ENCODE results near the gene CDYL2. TPM values are rescaled to one million over a fixed set of nuclear protein-coding genes. Genes with fewer than 3 reads are reported as not detected.

Gene CDYL2
- total RNA-seq, 2 experiments from 2014 or later: 24.5 to 27.8 TPM

DNA sequence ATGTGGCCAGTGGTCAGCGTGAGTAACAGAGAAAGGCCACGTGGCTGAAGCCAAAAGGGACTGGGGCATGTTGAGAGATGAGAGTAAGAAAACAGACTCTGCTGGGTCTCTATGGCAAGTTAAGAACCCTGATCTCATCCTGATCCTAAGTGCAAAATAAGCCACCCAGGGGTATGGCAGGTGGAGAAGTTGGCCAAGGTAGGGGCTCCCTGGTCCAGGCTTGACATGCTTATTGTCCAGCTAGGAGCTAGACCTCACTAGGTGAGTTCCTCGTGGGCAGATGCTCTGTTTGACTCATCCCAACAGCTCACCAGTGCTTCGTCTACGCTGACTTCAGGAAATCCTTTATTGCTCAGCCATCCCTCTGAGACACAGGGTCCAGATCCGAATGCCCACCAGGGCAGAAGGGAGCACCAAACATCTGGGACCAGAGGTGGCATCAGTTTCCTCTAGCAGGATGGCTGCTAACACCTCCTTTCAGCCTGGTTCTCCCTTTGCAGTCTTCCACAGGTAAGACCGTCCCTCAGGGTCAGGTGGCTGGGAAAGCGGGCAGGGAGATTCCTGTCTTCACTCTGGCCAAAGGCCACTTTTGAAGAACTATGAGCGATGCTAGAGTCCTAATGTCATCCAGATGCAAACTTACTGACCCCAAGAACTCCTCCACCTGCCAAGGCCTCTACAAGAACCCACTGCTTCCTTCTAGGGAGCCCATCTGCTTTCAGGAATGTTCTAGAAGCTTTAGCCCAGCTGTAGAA lies 99.5 kb downstream of the CDYL2 start:
- Mint-ChIP-seq H3K4me1 (peaks cover 2% of the 10 kb centered on the region), H3K27ac (no peak overlapping the region)
- POLR2A ChIA-PET: no interaction called here

GRCh38 chr16:80703131-80704071 lies 101.0 kb downstream of the CDYL2 start:
- POLR2A ChIA-PET: no interaction called here
- ATAC-seq (ENCODE audit: low read depth): no peak
- H3K27ac Mint-ChIP-seq: no peak overlapping the region
- peaks cover 5% of the 10 kb centered on the region for H3K36me3 Mint-ChIP-seq
- DNase-seq: no peak
- H3K27me3 Mint-ChIP-seq: no peaks in the 10 kb centered on the region
- no peak overlapping the region for H3K4me3 Mint-ChIP-seq
- H3K9me3 Mint-ChIP-seq: peaks cover 5% of the 10 kb centered on the region
- H3K4me1 Mint-ChIP-seq: peaks cover 6% of the 10 kb centered on the region

More for the DNA sequence above, 99.5 kb downstream of the CDYL2 start:
- Mint-ChIP-seq H3K4me3 (no peak overlapping the region), H3K27me3 (no peaks in the 10 kb centered on the region), H3K9me3 (peaks cover 2% of the 10 kb centered on the region), H3K36me3 (peaks cover 2% of the 10 kb centered on the region)
- no peak for ATAC-seq (ENCODE audit: low read depth)
- no peak for DNase-seq

DNA sequence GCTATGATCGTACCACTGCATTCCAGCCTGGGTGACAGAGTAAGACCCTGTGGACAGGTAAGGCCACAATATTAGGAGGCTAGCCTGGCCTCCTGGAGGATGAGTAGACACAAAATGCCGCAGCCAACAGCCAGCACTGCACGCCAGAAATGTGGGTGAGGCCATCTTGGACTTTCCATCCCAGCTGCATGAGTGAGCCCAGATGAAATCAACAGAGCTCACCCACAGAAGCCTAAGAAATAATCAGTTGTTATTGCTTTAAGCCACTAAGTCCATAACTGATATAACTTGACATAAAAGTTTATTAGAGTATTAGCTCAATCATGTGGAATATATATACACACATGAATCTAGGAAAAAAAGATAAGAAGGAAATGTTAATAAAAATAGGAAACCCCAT lies 101.7 kb downstream of the CDYL2 start:
- no peaks in the 10 kb centered on the region for H3K27me3 Mint-ChIP-seq
- peaks cover 3% of the 10 kb centered on the region for H3K9me3 Mint-ChIP-seq
- peaks cover 8% of the 10 kb centered on the region for H3K4me1 Mint-ChIP-seq
- POLR2A ChIA-PET: no interaction called here
- no peak overlapping the region for H3K4me3 Mint-ChIP-seq
- H3K36me3 Mint-ChIP-seq: peaks cover 5% of the 10 kb centered on the region
- ATAC-seq (ENCODE audit: low read depth) (no peak), DNase-seq (no peak)
- no peak overlapping the region for H3K27ac Mint-ChIP-seq

GRCh38 chr16:80700558-80700957 lies 103.8 kb downstream of the CDYL2 start:
- POLR2A ChIA-PET: no interaction called here
- H3K27ac Mint-ChIP-seq: no peak overlapping the region
- peaks cover 7% of the 10 kb centered on the region for H3K36me3 Mint-ChIP-seq
- H3K9me3 Mint-ChIP-seq: peaks cover 3% of the 10 kb centered on the region
- DNase-seq (no peak), ATAC-seq (ENCODE audit: low read depth) (no peak)
- peaks cover 8% of the 10 kb centered on the region for H3K4me1 Mint-ChIP-seq
- no peaks in the 10 kb centered on the region for H3K27me3 Mint-ChIP-seq
- H3K4me3 Mint-ChIP-seq: no peak overlapping the region

GRCh38 chr16:80695020-80695419 lies 109.4 kb downstream of the CDYL2 start:
- ATAC-seq (ENCODE audit: low read depth) (no peak), DNase-seq (no peak)
- Mint-ChIP-seq H3K36me3 (peaks cover 7% of the 10 kb centered on the region), H3K27ac (no peak overlapping the region), H3K4me3 (no peak overlapping the region), H3K27me3 (no peaks in the 10 kb centered on the region), H3K9me3 (peaks cover 4% of the 10 kb centered on the region), H3K4me1 (peaks cover 14% of the 10 kb centered on the region)
- POLR2A ChIA-PET: no interaction called here

GRCh38 chr16:80693553-80693952 lies 110.8 kb downstream of the CDYL2 start:
- Mint-ChIP-seq H3K4me1 (peaks cover 11% of the 10 kb centered on the region), H3K27ac (no peak overlapping the region), H3K4me3 (no peak overlapping the region), H3K9me3 (peaks cover 2% of the 10 kb centered on the region), H3K36me3 (peaks cover 4% of the 10 kb centered on the region), H3K27me3 (no peaks in the 10 kb centered on the region)
- DNase-seq (no peak), ATAC-seq (ENCODE audit: low read depth) (no peak)
- POLR2A ChIA-PET: no interaction called here

GRCh38 chr16:80692270-80692669 lies 112.1 kb downstream of the CDYL2 start:
- Mint-ChIP-seq H3K27ac (no peak overlapping the region), H3K27me3 (peaks cover 2% of the 10 kb centered on the region), H3K4me1 (peaks cover 8% of the 10 kb centered on the region), H3K36me3 (peaks cover 2% of the 10 kb centered on the region), H3K4me3 (no peak overlapping the region), H3K9me3 (peaks cover 3% of the 10 kb centered on the region)
- no peak for DNase-seq
- POLR2A ChIA-PET: no interaction called here
- ATAC-seq (ENCODE audit: low read depth): no peak

DNA sequence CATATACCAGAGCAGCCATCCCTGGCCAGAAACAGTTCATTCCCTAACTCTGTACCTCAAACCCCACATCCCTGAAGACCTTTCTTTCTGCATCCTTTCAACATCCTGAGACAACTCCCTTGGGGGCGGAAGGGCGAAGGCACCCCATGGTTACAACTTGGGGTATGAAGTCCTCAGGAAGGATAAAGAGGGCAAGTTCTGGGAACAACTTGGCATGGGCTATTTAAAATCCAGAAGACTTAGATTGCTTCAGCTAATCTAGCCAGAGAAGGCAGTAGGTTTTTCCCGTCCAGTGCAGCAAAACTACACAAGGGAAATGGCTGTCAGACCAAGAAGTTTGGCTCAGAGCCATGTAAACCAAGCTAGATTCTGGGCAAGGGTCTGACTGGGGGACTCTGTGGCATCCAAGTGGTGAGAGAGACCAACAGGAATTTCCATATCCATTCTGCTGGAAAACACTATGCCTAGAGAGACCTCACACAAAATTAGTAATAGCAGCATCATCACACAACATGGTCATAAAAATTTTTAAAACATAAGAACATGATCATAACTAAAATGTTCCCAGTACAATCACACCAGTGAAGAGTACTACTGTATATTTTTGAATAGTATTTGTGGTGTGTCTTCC lies 113.2 kb downstream of the CDYL2 start:
- DNase-seq (no peak), ATAC-seq (ENCODE audit: low read depth) (no peak)
- H3K27ac Mint-ChIP-seq: no peak overlapping the region
- peaks cover 3% of the 10 kb centered on the region for H3K9me3 Mint-ChIP-seq
- POLR2A ChIA-PET: no interaction called here
- no peak overlapping the region for H3K4me3 Mint-ChIP-seq
- no peaks in the 10 kb centered on the region for H3K36me3 Mint-ChIP-seq
- peaks cover 8% of the 10 kb centered on the region for H3K4me1 Mint-ChIP-seq
- H3K27me3 Mint-ChIP-seq: peaks cover 2% of the 10 kb centered on the region

DNA sequence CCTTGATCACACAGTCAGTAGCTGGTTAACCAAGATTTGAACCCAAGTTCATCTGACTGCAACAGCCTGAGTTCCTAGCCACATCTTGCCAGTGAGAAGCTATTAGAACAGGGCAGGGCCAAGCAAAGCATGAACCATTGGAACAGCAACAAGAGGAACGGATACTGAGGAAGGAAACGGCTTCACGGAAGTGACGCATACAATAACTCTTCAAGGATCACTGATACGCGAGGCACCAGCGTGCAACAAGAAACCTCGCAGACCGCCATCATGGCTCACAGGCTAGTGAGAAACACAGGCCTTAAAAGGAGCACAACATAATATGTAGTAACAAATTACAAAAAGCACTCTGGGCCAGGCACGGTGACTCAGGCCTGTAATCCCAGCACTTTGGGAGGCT lies 114.9 kb downstream of the CDYL2 start:
- POLR2A ChIA-PET: no interaction called here
- Mint-ChIP-seq H3K9me3 (peaks cover 3% of the 10 kb centered on the region), H3K27ac (no peak overlapping the region), H3K4me1 (peaks cover 8% of the 10 kb centered on the region), H3K4me3 (no peak overlapping the region), H3K36me3 (no peaks in the 10 kb centered on the region), H3K27me3 (peaks cover 2% of the 10 kb centered on the region)
- no peak for ATAC-seq (ENCODE audit: low read depth)
- no peak for DNase-seq

GRCh38 chr16:80687606-80688005 lies 116.8 kb downstream of the CDYL2 start:
- ATAC-seq (ENCODE audit: low read depth) (no peak), DNase-seq (no peak)
- Mint-ChIP-seq H3K4me1 (peaks cover 2% of the 10 kb centered on the region), H3K27me3 (peaks cover 2% of the 10 kb centered on the region), H3K27ac (no peak overlapping the region), H3K36me3 (no peaks in the 10 kb centered on the region), H3K4me3 (no peak overlapping the region), H3K9me3 (peaks cover 3% of the 10 kb centered on the region)
- POLR2A ChIA-PET: no interaction called here

DNA sequence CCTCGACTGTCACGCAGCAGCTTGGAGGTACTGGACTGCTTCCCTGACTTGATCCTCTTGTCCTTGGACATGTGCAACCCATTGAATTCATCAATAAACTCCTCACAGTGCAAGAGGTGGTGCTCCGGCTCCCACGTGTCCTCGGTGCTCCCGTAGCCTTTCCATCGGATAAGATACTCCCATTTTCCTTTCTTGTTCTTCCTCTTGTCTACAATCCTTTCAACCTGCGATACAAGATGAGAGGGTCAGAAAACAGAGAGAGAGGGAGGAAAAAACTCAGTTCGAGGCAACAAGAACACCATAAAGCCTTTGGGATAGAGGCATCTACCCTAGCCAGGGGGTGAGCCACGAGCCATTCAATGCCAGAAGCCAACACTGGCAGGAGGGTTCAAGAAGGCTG lies 119.5 kb downstream of the CDYL2 start:
- no peak overlapping the region for H3K4me3 Mint-ChIP-seq
- no peaks in the 10 kb centered on the region for H3K4me1 Mint-ChIP-seq
- H3K27ac Mint-ChIP-seq: no peak overlapping the region
- ATAC-seq (ENCODE audit: low read depth): no peak
- POLR2A ChIA-PET: no interaction called here
- no peak for DNase-seq
- H3K36me3 Mint-ChIP-seq: peaks cover 3% of the 10 kb centered on the region
- H3K9me3 Mint-ChIP-seq: peaks cover 2% of the 10 kb centered on the region
- H3K27me3 Mint-ChIP-seq: peaks cover 2% of the 10 kb centered on the region

- no peak for ATAC-seq (ENCODE audit: low read depth)
- no peak overlapping the region for H3K27ac Mint-ChIP-seq
- no peak overlapping the region for H3K4me3 Mint-ChIP-seq
- no peaks in the 10 kb centered on the region for H3K4me1 Mint-ChIP-seq
- H3K9me3 Mint-ChIP-seq: peaks cover 2% of the 10 kb centered on the region
- POLR2A ChIA-PET: no interaction called here
- peaks cover 4% of the 10 kb centered on the region for H3K36me3 Mint-ChIP-seq
- DNase-seq: no peak
- H3K27me3 Mint-ChIP-seq: peaks cover 2% of the 10 kb centered on the region
Measured at GRCh38 chr16:80684136-80684765, 120.1 kb downstream of the CDYL2 start.

DNA sequence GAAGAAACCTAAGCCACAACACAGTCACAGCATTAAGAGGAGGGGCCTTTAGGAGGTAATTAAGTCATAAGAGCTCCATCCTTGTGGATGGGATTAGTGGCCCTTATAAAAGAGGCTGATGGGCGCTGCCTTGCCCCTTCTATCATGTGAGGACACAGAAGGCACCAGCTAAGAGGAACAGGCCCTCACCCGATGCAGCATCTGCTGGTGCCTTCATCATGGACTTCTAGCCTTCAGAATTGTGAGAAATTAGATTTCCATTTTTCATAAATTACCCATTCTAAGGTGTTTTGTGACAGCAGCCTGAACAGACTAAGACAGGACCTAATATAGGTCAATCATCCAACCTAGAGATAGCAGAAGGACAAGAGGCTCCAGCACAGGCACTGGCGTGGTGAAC lies 120.8 kb downstream of the CDYL2 start:
- ATAC-seq (ENCODE audit: low read depth) (no peak), DNase-seq (no peak)
- Mint-ChIP-seq H3K4me3 (no peak overlapping the region), H3K27me3 (peaks cover 2% of the 10 kb centered on the region), H3K27ac (no peak overlapping the region), H3K9me3 (peaks cover 2% of the 10 kb centered on the region), H3K36me3 (peaks cover 4% of the 10 kb centered on the region), H3K4me1 (no peaks in the 10 kb centered on the region)
- POLR2A ChIA-PET: no interaction called here
